ENCODE measurements around the gene S100A14.
A peak's percentile ranks its signal among the peaks of the same experiment; 100 is the strongest.
"Not testable (repeated sequence)": the region's sequence is repeated elsewhere in the genome, so short reads cannot be mapped to it uniquely, and the experiment has no call there.

Gene S100A14

DNA sequence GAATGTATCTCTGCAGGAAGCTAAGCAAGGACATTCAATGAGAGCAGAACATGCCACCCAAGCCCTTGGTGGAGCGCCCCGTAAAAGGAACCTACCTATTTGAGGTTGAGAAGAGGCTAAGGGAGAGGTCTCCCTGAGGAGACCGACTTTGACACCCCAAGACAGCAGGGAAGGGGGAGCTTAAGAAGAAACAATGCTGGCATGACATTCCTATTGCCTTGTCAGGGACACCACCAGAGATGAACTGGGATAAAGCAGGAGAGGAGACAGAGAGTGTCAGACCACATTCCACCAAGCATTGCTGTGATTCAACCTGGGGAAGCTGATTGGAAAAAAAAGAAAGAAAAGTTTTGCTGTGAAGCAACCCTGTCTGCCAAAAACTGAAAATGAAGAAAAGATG lies 37.2 kb downstream of the S100A14 start:
- CTCF ChIA-PET, result interaction anchor here (1.3 to 1.6 kb wide), 2 partner anchors 9 to 36 kb away, joined by 5 read pairs; no protein-coding TSS in a partner anchor
- Histone ChIP-seq H3K27ac (ENCODE audit: insufficient read depth in 1 of 2, low read depth in 1 of 2, low read length in 2 of 2, poor library complexity in 1 of 2, severe bottlenecking in 2 of 2) (no peak overlapping the region), H3K9me3 (ENCODE audit: control extremely low read depth in 1 of 5, control insufficient read depth in 4 of 5, insufficient read depth in 2 of 5, low read depth in 1 of 5, low read length in 4 of 5) (no peaks in the 10 kb centered on the region), H3K4me1 (ENCODE audit: control extremely low read depth in 1 of 4, control insufficient read depth in 4 of 4, insufficient read depth in 4 of 4, low read length in 3 of 4) (peaks cover 0 to 2% (median 0%) of the 10 kb centered on the region in 4 experiments), H3K4me3 (ENCODE audit: control insufficient read depth in 1 of 7, extremely low read depth in 1 of 7, insufficient read depth in 4 of 7, low read depth in 2 of 7, low read length in 6 of 7) (no peak overlapping the region), H3K36me3 (ENCODE audit: control insufficient read depth in 4 of 4, insufficient read depth in 4 of 4, low read length in 3 of 4) (no peaks in the 10 kb centered on the region), H3K27me3 (replicated peaks in 2 of 5; ENCODE audit: control insufficient read depth in 4 of 5, insufficient read depth in 5 of 5, low read length in 4 of 5) (peaks cover 0 to 8% (median 0%) of the 10 kb centered on the region in 5 experiments)
- DNase-seq, result no peak
- POLR2A ChIA-PET, result no interaction called here
- WGBS (ENCODE audit: insufficient coverage), result 90% methylated on average over 3 of the region's 3 CpGs

DNA sequence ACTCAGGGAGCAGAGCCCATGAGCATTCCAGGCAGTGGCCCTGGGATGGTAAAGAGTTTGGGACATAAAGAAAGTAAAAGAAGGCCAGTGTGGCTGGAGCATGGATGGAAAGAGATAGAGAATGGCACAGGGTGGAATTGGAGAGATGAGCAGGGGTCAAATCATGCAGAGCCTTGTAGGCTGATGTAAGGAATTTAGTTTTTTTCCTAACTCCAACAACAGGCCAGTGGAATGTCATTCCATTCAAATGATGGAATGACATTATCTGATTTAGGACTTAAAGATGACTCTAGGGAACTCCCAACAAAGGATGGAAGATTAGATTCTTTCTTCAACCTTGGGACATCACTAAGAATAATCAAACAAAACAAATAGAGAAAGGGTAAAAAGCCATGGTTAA lies 37.6 kb downstream of the S100A14 start:
- ChIA-PET CTCF (interaction anchor here (1.3 to 3.1 kb wide), 6 partner anchors 8 to 52 kb away, joined by 4 to 22 read pairs (median 5); no protein-coding TSS in a partner anchor), POLR2A (no interaction called here)
- no peaks in the 10 kb centered on the region for H3K9me3 ChIP-seq (ENCODE audit: control extremely low read depth in 1 of 5, control insufficient read depth in 4 of 5, insufficient read depth in 2 of 5, low read depth in 1 of 5, low read length in 4 of 5)
- H3K36me3 ChIP-seq (ENCODE audit: control insufficient read depth in 4 of 4, insufficient read depth in 4 of 4, low read length in 3 of 4), result no peaks in the 10 kb centered on the region
- peaks cover 0 to 8% (median 0%) of the 10 kb centered on the region in 5 experiments for H3K27me3 ChIP-seq (replicated peaks in 2 of 5; ENCODE audit: control insufficient read depth in 4 of 5, insufficient read depth in 5 of 5, low read length in 4 of 5)
- no peak overlapping the region for H3K4me3 ChIP-seq (ENCODE audit: control insufficient read depth in 1 of 7, extremely low read depth in 1 of 7, insufficient read depth in 4 of 7, low read depth in 2 of 7, low read length in 6 of 7)
- no peak for DNase-seq
- H3K4me1 ChIP-seq (ENCODE audit: control extremely low read depth in 1 of 4, control insufficient read depth in 4 of 4, insufficient read depth in 4 of 4, low read length in 3 of 4), result peaks cover under 1 to 4% (median 1%) of the 10 kb centered on the region in 4 experiments
- H3K27ac ChIP-seq (ENCODE audit: insufficient read depth in 1 of 2, low read depth in 1 of 2, low read length in 2 of 2, poor library complexity in 1 of 2, severe bottlenecking in 2 of 2), result no peak overlapping the region

DNA sequence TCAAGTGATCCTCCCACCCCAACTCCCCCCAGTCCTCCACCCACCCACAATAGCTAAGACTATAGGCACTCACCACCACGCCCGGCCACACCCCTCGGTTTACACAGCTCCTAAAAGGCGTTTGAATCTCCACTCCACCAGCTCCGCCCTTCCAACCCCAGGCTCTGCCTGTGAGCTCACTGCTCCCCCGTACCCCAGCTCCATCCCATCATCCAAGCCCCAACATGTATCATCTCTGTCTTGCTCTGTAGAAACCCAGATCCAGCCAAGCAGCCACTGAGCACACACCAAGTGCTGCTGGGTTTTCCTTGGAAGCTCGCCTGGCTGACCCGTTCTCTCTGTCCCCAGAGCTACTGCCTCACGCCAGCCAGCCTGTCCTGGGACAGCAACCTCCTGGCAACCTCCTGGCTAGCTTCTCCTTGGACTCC lies 38.5 kb downstream of the S100A14 start:
- ChIA-PET CTCF (interaction anchor here (0.8 to 3.1 kb wide), 15 partner anchors 8 to 67 kb away, joined by 3 to 22 read pairs (median 4); partner anchors contain the start of genes S100A13 and S100A14), POLR2A (no interaction called here)
- H3K27ac ChIP-seq (ENCODE audit: insufficient read depth in 1 of 2, low read depth in 1 of 2, low read length in 2 of 2, poor library complexity in 1 of 2, severe bottlenecking in 2 of 2), result no peak overlapping the region
- no peaks in the 10 kb centered on the region for H3K36me3 ChIP-seq (ENCODE audit: control insufficient read depth in 4 of 4, insufficient read depth in 4 of 4, low read length in 3 of 4)
- H3K4me1 ChIP-seq (ENCODE audit: control extremely low read depth in 1 of 4, control insufficient read depth in 4 of 4, insufficient read depth in 4 of 4, low read length in 3 of 4), result peaks cover 6 to 13% (median 10%) of the 10 kb centered on the region in 4 experiments
- no peak for DNase-seq
- no peaks in the 10 kb centered on the region for H3K9me3 ChIP-seq (ENCODE audit: control extremely low read depth in 1 of 5, control insufficient read depth in 4 of 5, insufficient read depth in 2 of 5, low read depth in 1 of 5, low read length in 4 of 5)
- peaks cover 0 to 8% (median 0%) of the 10 kb centered on the region in 5 experiments for H3K27me3 ChIP-seq (replicated peaks in 2 of 5; ENCODE audit: control insufficient read depth in 4 of 5, insufficient read depth in 5 of 5, low read length in 4 of 5)
- no peak overlapping the region for H3K4me3 ChIP-seq (ENCODE audit: control insufficient read depth in 1 of 7, extremely low read depth in 1 of 7, insufficient read depth in 4 of 7, low read depth in 2 of 7, low read length in 6 of 7)
- WGBS (ENCODE audit: insufficient coverage), result 87% methylated on average over 7 of the region's 9 CpGs

DNA sequence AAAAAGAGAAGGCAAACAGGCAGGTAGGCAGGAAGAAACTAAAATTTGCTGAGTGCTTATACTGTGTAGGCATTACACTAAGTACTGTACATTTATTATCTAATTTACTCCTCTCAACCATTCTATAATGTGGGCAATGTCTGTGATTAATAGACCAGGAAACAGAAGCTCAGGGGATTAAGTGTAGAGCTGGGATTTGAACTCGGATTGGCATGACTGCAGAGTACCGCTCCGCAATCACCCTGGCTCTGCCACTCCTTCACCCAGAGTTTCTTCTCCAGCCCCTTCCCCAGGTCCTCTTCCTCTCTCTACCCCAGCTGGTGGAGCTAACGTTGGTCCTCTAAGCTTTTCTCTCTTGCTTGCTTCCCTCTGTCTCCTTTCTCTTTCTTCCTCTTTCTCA lies 39.0 kb downstream of the S100A14 start:
- no peak overlapping the region for H3K4me3 ChIP-seq (ENCODE audit: control insufficient read depth in 1 of 7, extremely low read depth in 1 of 7, insufficient read depth in 4 of 7, low read depth in 2 of 7, low read length in 6 of 7)
- ChIA-PET CTCF (interaction anchor here (0.9 to 3.1 kb wide), 15 partner anchors 9 to 95 kb away, joined by 3 to 22 read pairs (median 4); partner anchors contain the start of genes S100A13 and S100A14), POLR2A (no interaction called here)
- H3K36me3 ChIP-seq (ENCODE audit: control insufficient read depth in 4 of 4, insufficient read depth in 4 of 4, low read length in 3 of 4), result no peaks in the 10 kb centered on the region
- no peak overlapping the region for H3K27ac ChIP-seq (ENCODE audit: insufficient read depth in 1 of 2, low read depth in 1 of 2, low read length in 2 of 2, poor library complexity in 1 of 2, severe bottlenecking in 2 of 2)
- peaks cover 7 to 15% (median 12%) of the 10 kb centered on the region in 4 experiments for H3K4me1 ChIP-seq (ENCODE audit: control extremely low read depth in 1 of 4, control insufficient read depth in 4 of 4, insufficient read depth in 4 of 4, low read length in 3 of 4)
- 44% methylated on average over 4 of the region's 4 CpGs for WGBS (ENCODE audit: insufficient coverage)
- DNase-seq, result peak in 2 of 3 donors; percentile 24 to 37
- no peaks in the 10 kb centered on the region for H3K9me3 ChIP-seq (ENCODE audit: control extremely low read depth in 1 of 5, control insufficient read depth in 4 of 5, insufficient read depth in 2 of 5, low read depth in 1 of 5, low read length in 4 of 5)
- peaks cover 0 to 8% (median 0%) of the 10 kb centered on the region in 5 experiments for H3K27me3 ChIP-seq (replicated peaks in 2 of 5; ENCODE audit: control insufficient read depth in 4 of 5, insufficient read depth in 5 of 5, low read length in 4 of 5)

DNA sequence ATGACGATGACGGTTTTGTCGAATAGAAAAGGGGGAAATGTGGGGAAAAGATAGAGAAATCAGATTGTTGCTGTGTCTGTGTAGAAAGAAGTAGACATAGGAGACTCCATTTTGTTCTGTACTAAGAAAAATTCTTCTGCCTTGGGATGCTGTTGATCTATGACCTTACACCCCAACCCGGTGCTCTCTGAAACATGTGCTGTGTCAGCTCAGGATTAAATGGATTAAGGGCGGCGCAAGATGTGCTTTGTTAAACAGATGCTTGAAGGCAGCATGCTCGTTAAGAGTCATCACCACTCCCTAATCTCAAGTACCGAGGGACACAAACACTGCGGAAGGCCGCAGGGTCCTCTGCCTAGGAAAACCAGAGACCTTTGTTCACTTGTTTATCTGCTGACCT lies 40.6 kb downstream of the S100A14 start:
- H3K4me3 ChIP-seq (ENCODE audit: control insufficient read depth in 1 of 7, extremely low read depth in 1 of 7, insufficient read depth in 4 of 7, low read depth in 2 of 7, low read length in 6 of 7); H3K27me3 ChIP-seq (replicated peaks in 2 of 5; ENCODE audit: control insufficient read depth in 4 of 5, insufficient read depth in 5 of 5, low read length in 4 of 5); POLR2A ChIA-PET; DNase-seq; H3K36me3 ChIP-seq (ENCODE audit: control insufficient read depth in 4 of 4, insufficient read depth in 4 of 4, low read length in 3 of 4); H3K27ac ChIP-seq (ENCODE audit: insufficient read depth in 1 of 2, low read depth in 1 of 2, low read length in 2 of 2, poor library complexity in 1 of 2, severe bottlenecking in 2 of 2); H3K9me3 ChIP-seq (ENCODE audit: control extremely low read depth in 1 of 5, control insufficient read depth in 4 of 5, insufficient read depth in 2 of 5, low read depth in 1 of 5, low read length in 4 of 5): not testable (repeated sequence)
- CTCF ChIA-PET, result interaction anchor here (1.3 to 3.1 kb wide), 3 partner anchors 21 to 51 kb away, joined by 5 to 22 read pairs (median 10); partner anchors contain the start of gene S100A13
- WGBS (ENCODE audit: insufficient coverage), result 100% methylated on average over 1 of the region's 10 CpGs
- peaks cover 7 to 19% (median 12%) of the 10 kb centered on the region in 4 experiments for H3K4me1 ChIP-seq (ENCODE audit: control extremely low read depth in 1 of 4, control insufficient read depth in 4 of 4, insufficient read depth in 4 of 4, low read length in 3 of 4)

DNA sequence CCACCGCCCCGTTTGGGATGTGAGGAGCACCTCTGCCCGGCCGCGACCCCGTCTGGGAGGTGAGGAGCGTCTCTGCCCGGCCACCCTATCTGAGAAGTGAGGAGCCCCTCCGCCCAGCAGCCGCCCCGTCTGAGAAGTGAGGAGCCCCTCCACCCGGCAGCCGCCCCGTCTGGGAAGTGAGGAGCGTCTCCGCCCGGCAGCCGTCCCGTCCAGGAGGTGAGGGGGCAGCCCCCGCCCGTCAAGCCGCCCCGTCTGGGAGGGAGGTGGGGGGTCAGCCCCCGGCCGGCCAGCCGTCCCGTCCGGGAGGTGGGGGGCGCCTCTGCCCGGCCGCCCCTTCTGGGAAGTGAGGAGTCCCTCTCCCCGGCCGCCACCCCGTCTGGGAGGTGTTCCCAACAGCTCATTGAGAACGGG lies 41.0 kb downstream of the S100A14 start:
- CTCF ChIA-PET, result interaction anchor here (1.3 to 1.6 kb wide), 2 partner anchors 21 to 51 kb away, joined by 5 to 10 read pairs; partner anchors contain the start of gene S100A13
- H3K4me3 ChIP-seq (ENCODE audit: control insufficient read depth in 1 of 7, extremely low read depth in 1 of 7, insufficient read depth in 4 of 7, low read depth in 2 of 7, low read length in 6 of 7); H3K9me3 ChIP-seq (ENCODE audit: control extremely low read depth in 1 of 5, control insufficient read depth in 4 of 5, insufficient read depth in 2 of 5, low read depth in 1 of 5, low read length in 4 of 5); H3K36me3 ChIP-seq (ENCODE audit: control insufficient read depth in 4 of 4, insufficient read depth in 4 of 4, low read length in 3 of 4); POLR2A ChIA-PET; H3K27ac ChIP-seq (ENCODE audit: insufficient read depth in 1 of 2, low read depth in 1 of 2, low read length in 2 of 2, poor library complexity in 1 of 2, severe bottlenecking in 2 of 2); DNase-seq; H3K27me3 ChIP-seq (replicated peaks in 2 of 5; ENCODE audit: control insufficient read depth in 4 of 5, insufficient read depth in 5 of 5, low read length in 4 of 5): not testable (repeated sequence)
- WGBS (ENCODE audit: insufficient coverage), result 99% methylated on average over 12 of the region's 35 CpGs
- H3K4me1 ChIP-seq (ENCODE audit: control extremely low read depth in 1 of 4, control insufficient read depth in 4 of 4, insufficient read depth in 4 of 4, low read length in 3 of 4), result peaks cover 7 to 19% (median 12%) of the 10 kb centered on the region in 4 experiments

DNA sequence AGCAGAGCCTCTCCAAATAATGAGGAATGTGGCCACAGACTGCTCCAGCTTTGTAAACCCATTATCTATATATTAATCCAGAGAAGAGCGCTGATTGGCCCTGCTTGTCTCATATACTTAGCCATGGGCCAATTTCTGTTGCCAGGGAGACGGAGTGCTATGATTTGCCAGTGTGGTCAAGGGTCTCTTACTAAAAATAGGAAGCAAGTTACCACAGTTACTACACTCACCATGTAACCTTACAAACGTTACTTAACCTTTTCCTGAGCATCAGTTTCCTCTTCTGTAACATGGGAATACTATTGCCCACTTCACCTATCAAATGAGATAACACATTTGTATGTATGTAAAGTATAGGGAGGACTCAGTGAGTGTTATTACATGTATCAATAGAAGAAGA lies 42.8 kb downstream of the S100A14 start:
- Histone ChIP-seq H3K36me3 (ENCODE audit: control insufficient read depth in 4 of 4, insufficient read depth in 4 of 4, low read length in 3 of 4) (no peaks in the 10 kb centered on the region), H3K9me3 (ENCODE audit: control extremely low read depth in 1 of 5, control insufficient read depth in 4 of 5, insufficient read depth in 2 of 5, low read depth in 1 of 5, low read length in 4 of 5) (no peaks in the 10 kb centered on the region), H3K27me3 (replicated peaks in 2 of 5; ENCODE audit: control insufficient read depth in 4 of 5, insufficient read depth in 5 of 5, low read length in 4 of 5) (peaks cover 0 to 5% (median 0%) of the 10 kb centered on the region in 5 experiments), H3K4me1 (ENCODE audit: control extremely low read depth in 1 of 4, control insufficient read depth in 4 of 4, insufficient read depth in 4 of 4, low read length in 3 of 4) (peaks cover 7 to 26% (median 17%) of the 10 kb centered on the region in 4 experiments), H3K4me3 (ENCODE audit: control insufficient read depth in 1 of 7, extremely low read depth in 1 of 7, insufficient read depth in 4 of 7, low read depth in 2 of 7, low read length in 6 of 7) (no peak overlapping the region), H3K27ac (ENCODE audit: insufficient read depth in 1 of 2, low read depth in 1 of 2, low read length in 2 of 2, poor library complexity in 1 of 2, severe bottlenecking in 2 of 2) (no peak overlapping the region)
- 70% methylated on average over 2 of the region's 3 CpGs for WGBS (ENCODE audit: insufficient coverage)
- DNase-seq, result peak in 2 of 3 donors; percentile 50 to 52
- CTCF ChIA-PET, result interaction anchor here (0.8 to 7.5 kb wide), 19 partner anchors 10 to 416 kb away, joined by 3 to 262 read pairs (median 8); partner anchors contain the start of genes S100A1, S100A13, S100A14 and S100A16
- POLR2A ChIA-PET, result interaction anchor here (1.0 to 1.9 kb wide), 3 partner anchors 25 to 45 kb away, joined by 3 to 6 read pairs (median 4); partner anchors contain the start of gene S100A14
